HFFc6 (cell line): ENCODE results near the gene PCDHGA11. TPM values are rescaled to one million over a fixed set of nuclear protein-coding genes. Genes with fewer than 3 reads are reported as not detected.
"Not testable (repeated sequence)": the region's sequence is repeated elsewhere in the genome, so short reads cannot be mapped to it uniquely, and the experiment has no call there.

ENCODE experiments used
- DNase-seq: peaks from one replicate; pipeline ENCODE4 v3.0.0-alpha.2; 2018
- H3K27ac Mint-ChIP-seq: 2 replicates; pipeline ENCODE4 v1.8.0; 2020; ENCODE audit warnings: mild to moderate bottlenecking, mixed read lengths
- H3K27me3 Mint-ChIP-seq: 2 replicates; pipeline ENCODE4 v1.8.0; 2021; ENCODE audit warnings: mild to moderate bottlenecking, moderate library complexity, mixed read lengths; ENCODE audit not compliant: insufficient read depth
- H3K36me3 Mint-ChIP-seq: 2 replicates; pipeline ENCODE4 v1.8.0; 2021; ENCODE audit warnings: low read depth, mixed read lengths
- H3K4me1 Mint-ChIP-seq: 2 replicates; pipeline ENCODE4 v1.8.0; 2020; ENCODE audit warnings: low read depth, mixed read lengths
- H3K4me3 Mint-ChIP-seq: 2 replicates; pipeline ENCODE4 v1.8.0; 2020; ENCODE audit warnings: mild to moderate bottlenecking, moderate library complexity, mixed read lengths
- H3K9me3 Mint-ChIP-seq: 2 replicates; pipeline ENCODE4 v1.8.0; 2020; ENCODE audit warnings: mild to moderate bottlenecking, mixed read lengths
- CTCF ChIP-seq: fragments of 200-600 bp; sonication (generic); IDR thresholded peaks from 2 replicates; pipeline ENCODE4 v1.5.0; 2021; ENCODE audit warnings: antibody characterized with exemption, mild to moderate bottlenecking
- total RNA-seq, 6 experiments: library from RNA; stranded (reverse); fragmentation: NEBNext Ultra II Directional; extraction: Animal tissue kit (Norgen Biotek cat#: 25700); gene quantifications; 2 replicates in 1 of 6; 3 replicates in 5 of 6; pipeline ENCODE4 v1.2.3, GENCODE V29; 2021

PCDHGA11 gene
- total RNA-seq, 6 experiments from 2014 or later, result 2.3 to 11.4 (median 9.8) TPM

- H3K27me3 Mint-ChIP-seq, result peaks cover 5% of the 10 kb centered on the region
- peak within 1 kb of the TSS; percentile 81 for H3K4me3 Mint-ChIP-seq
- peaks cover 35% of the 10 kb centered on the region for H3K4me1 Mint-ChIP-seq
- peak within 1 kb of the TSS; percentile 76 for H3K27ac Mint-ChIP-seq
- peak; percentile 83 for TF ChIP-seq CTCF
- H3K9me3 Mint-ChIP-seq, result peaks cover 43% of the 10 kb centered on the region
- H3K36me3 Mint-ChIP-seq, result peaks cover 52% of the 10 kb centered on the region
- DNase-seq, result peak; percentile 88
Observed at GRCh38 chr5:141430332-141431113, 9.7 kb downstream of the PCDHGA11 start, which contains the start of gene PCDHGA12. Gene PCDHGA12 (plus strand): TSS chr5:141430507. CDS start chr5:141430760, 253 bp downstream.

GRCh38 chr5:141431286-141431685 is 10.4 kb downstream of the PCDHGA11 start:
- Mint-ChIP-seq H3K4me1 (peaks cover 43% of the 10 kb centered on the region), H3K4me3 (no peak overlapping the region; the same call in 1 of the 2 replicates), H3K9me3 (peaks cover 43% of the 10 kb centered on the region), H3K36me3 (peaks cover 46% of the 10 kb centered on the region), H3K27ac (no peak overlapping the region), H3K27me3 (peaks cover 5% of the 10 kb centered on the region)
- TF ChIP-seq CTCF, result no peak
- no peak for DNase-seq

- DNase-seq, H3K4me3 Mint-ChIP-seq, H3K27me3 Mint-ChIP-seq, H3K27ac Mint-ChIP-seq: not testable (repeated sequence)
- Mint-ChIP-seq H3K4me1 (peaks cover 53% of the 10 kb centered on the region), H3K36me3 (peaks cover 38% of the 10 kb centered on the region), H3K9me3 (peaks cover 34% of the 10 kb centered on the region)
Observed at GRCh38 chr5:141432308-141432707, 11.5 kb downstream of the PCDHGA11 start.

GRCh38 chr5:141432726-141433125 is 11.9 kb downstream of the PCDHGA11 start:
- peaks cover 33% of the 10 kb centered on the region for H3K9me3 Mint-ChIP-seq
- H3K27ac Mint-ChIP-seq, DNase-seq, H3K27me3 Mint-ChIP-seq: not testable (repeated sequence)
- peaks cover 57% of the 10 kb centered on the region for H3K4me1 Mint-ChIP-seq
- peaks cover 38% of the 10 kb centered on the region for H3K36me3 Mint-ChIP-seq
- H3K4me3 Mint-ChIP-seq, result peak overlapping the region; percentile 28; the same call in 1 of the 2 replicates

GRCh38 chr5:141434006-141434405 is 13.2 kb downstream of the PCDHGA11 start:
- Mint-ChIP-seq H3K4me1 (peaks cover 64% of the 10 kb centered on the region), H3K27ac (peak overlapping the region; percentile 25; the same call in 1 of the 2 replicates), H3K27me3 (peaks cover 5% of the 10 kb centered on the region), H3K9me3 (peaks cover 27% of the 10 kb centered on the region), H3K4me3 (peak overlapping the region; percentile 57), H3K36me3 (peaks cover 32% of the 10 kb centered on the region)
- no peak for TF ChIP-seq CTCF
- peak; percentile 45 for DNase-seq

GRCh38 chr5:141437221-141437620 is 16.4 kb downstream of the PCDHGA11 start:
- H3K4me3 Mint-ChIP-seq, result peak overlapping the region; percentile 57
- peaks cover 62% of the 10 kb centered on the region for H3K4me1 Mint-ChIP-seq
- H3K27ac Mint-ChIP-seq, result peak overlapping the region; percentile 73
- no peaks in the 10 kb centered on the region; the same call in 1 of the 2 replicates for H3K27me3 Mint-ChIP-seq
- peak; percentile 41 for DNase-seq
- peaks cover 13% of the 10 kb centered on the region for H3K9me3 Mint-ChIP-seq
- no peak for TF ChIP-seq CTCF
- H3K36me3 Mint-ChIP-seq, result peaks cover 34% of the 10 kb centered on the region
